Astrocyte (in vitro differentiated cells and primary cell): ENCODE results near the gene MS4A18. TPM values are rescaled to one million over a fixed set of nuclear protein-coding genes. Genes with fewer than 3 reads are reported as not detected.
A peak's percentile ranks its signal among the peaks of the same experiment; 100 is the strongest.

ENCODE experiments used
- DNase-seq: peaks from one replicate; pipeline ENCODE4 v3.0.0-alpha.2; 2010; ENCODE audit warnings: low read depth
- FAIRE-seq: peaks from 2 replicates; lab custom pipeline; 2011; peaks lifted over from hg19 to GRCh38; lab: Jason Lieb, UNC
- H2AFZ ChIP-seq: 2 replicates; pipeline ENCODE4 v1.6.0; 2012; ENCODE audit warnings: low read depth, low read length, inconsistent platforms
- H3K27ac ChIP-seq: 2 replicates; pipeline ENCODE4 v1.5.1; 2011; ENCODE audit warnings: low read depth, low read length, inconsistent platforms
- H3K27me3 ChIP-seq: 2 replicates; pipeline ENCODE4 v1.6.0; 2011; ENCODE audit warnings: low read length, inconsistent platforms; ENCODE audit not compliant: insufficient read depth
- H3K36me3 ChIP-seq: 2 replicates; pipeline ENCODE4 v1.5.1; 2011; ENCODE audit warnings: low read length, inconsistent platforms; ENCODE audit not compliant: insufficient read depth
- H3K4me1 ChIP-seq: 2 replicates; pipeline ENCODE4 v1.5.1; 2011; ENCODE audit warnings: low read length, inconsistent platforms; ENCODE audit not compliant: insufficient read depth
- H3K4me2 ChIP-seq: 2 replicates; pipeline ENCODE4 v1.6.0; 2012; ENCODE audit warnings: low read length, inconsistent platforms
- H3K4me3 ChIP-seq: 2 replicates; pipeline ENCODE4 v1.5.1; 2011; ENCODE audit warnings: low read depth, mild to moderate bottlenecking, low read length, inconsistent platforms; ENCODE audit not compliant: insufficient read depth
- H3K79me2 ChIP-seq: 2 replicates; pipeline ENCODE4 v1.6.0; 2012; ENCODE audit warnings: mild to moderate bottlenecking, low read length, inconsistent platforms; ENCODE audit not compliant: insufficient read depth
- H3K9ac ChIP-seq: 2 replicates; pipeline ENCODE4 v1.6.0; 2012; ENCODE audit warnings: mild to moderate bottlenecking, low read length, inconsistent platforms
- H3K9me3 ChIP-seq: 2 replicates; pipeline ENCODE4 v1.5.1; 2012; ENCODE audit warnings: low read depth, mild to moderate bottlenecking, low read length, inconsistent platforms; ENCODE audit not compliant: insufficient read depth
- H4K20me1 ChIP-seq: 2 replicates; pipeline ENCODE4 v1.6.0; 2012; ENCODE audit warnings: low read length, inconsistent platforms; ENCODE audit not compliant: insufficient read depth
- H3K27ac Mint-ChIP-seq: one replicate; pipeline ENCODE4 v1.8.0; 2021; ENCODE audit warnings: mild to moderate bottlenecking, mixed read lengths; ENCODE audit not compliant: unreplicated experiment
- H3K27me3 Mint-ChIP-seq: one replicate; pipeline ENCODE4 v1.8.0; 2021; ENCODE audit warnings: low read depth, mixed read lengths; ENCODE audit not compliant: unreplicated experiment
- H3K36me3 Mint-ChIP-seq: one replicate; pipeline ENCODE4 v1.8.0; 2021; ENCODE audit warnings: low read depth, mixed read lengths; ENCODE audit not compliant: unreplicated experiment
- H3K4me1 Mint-ChIP-seq: one replicate; pipeline ENCODE4 v1.8.0; 2021; ENCODE audit warnings: low read depth, mixed read lengths; ENCODE audit not compliant: unreplicated experiment
- H3K4me3 Mint-ChIP-seq: one replicate; pipeline ENCODE4 v1.8.0; 2021; ENCODE audit warnings: mild to moderate bottlenecking, moderate library complexity, mixed read lengths; ENCODE audit not compliant: unreplicated experiment
- H3K9me3 Mint-ChIP-seq: one replicate; pipeline ENCODE4 v1.8.0; 2021; ENCODE audit warnings: mild to moderate bottlenecking, mixed read lengths; ENCODE audit not compliant: unreplicated experiment
- EZH2 ChIP-seq: IDR thresholded peaks from 2 replicates; pipeline ENCODE4 v1.6.1; 2012; ENCODE audit warnings: mild to moderate bottlenecking, low read length, inconsistent platforms; ENCODE audit not compliant: insufficient read depth
- total RNA-seq: library from RNA; stranded (reverse); gene quantifications from 2 replicates; pipeline ENCODE4 v1.2.1, GENCODE V29; 2021
- TF ChIP-seq, protein P1 (sequence below): IDR thresholded peaks from 2 replicates; pipeline ENCODE4 v1.5.1; 2011; ENCODE audit warnings: low read depth, mild to moderate bottlenecking, inconsistent platforms, low read length, moderate library complexity; ENCODE audit not compliant: insufficient read depth

Gene MS4A18
- total RNA-seq, 1 donor from 2014 or later = not detected

DNA sequence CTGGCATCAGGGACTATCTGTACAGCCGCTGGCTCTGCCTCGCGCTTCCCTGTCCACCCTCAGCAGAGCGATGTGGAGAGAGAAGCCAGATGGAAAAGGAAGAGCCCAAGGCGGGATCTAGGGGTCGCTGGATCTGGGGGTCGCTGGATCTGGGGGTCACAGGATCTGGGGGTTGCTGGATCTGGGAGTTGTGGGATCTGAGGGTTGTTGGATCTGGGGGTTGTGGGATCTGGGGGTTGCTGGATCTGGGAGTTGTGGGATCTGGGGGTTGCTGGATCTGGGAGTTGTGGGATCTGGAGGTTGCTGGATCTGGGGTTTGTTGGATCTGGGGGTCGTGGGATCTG, 58.6 kb downstream of the MS4A18 start:
- TF ChIP-seq, protein P1, sequence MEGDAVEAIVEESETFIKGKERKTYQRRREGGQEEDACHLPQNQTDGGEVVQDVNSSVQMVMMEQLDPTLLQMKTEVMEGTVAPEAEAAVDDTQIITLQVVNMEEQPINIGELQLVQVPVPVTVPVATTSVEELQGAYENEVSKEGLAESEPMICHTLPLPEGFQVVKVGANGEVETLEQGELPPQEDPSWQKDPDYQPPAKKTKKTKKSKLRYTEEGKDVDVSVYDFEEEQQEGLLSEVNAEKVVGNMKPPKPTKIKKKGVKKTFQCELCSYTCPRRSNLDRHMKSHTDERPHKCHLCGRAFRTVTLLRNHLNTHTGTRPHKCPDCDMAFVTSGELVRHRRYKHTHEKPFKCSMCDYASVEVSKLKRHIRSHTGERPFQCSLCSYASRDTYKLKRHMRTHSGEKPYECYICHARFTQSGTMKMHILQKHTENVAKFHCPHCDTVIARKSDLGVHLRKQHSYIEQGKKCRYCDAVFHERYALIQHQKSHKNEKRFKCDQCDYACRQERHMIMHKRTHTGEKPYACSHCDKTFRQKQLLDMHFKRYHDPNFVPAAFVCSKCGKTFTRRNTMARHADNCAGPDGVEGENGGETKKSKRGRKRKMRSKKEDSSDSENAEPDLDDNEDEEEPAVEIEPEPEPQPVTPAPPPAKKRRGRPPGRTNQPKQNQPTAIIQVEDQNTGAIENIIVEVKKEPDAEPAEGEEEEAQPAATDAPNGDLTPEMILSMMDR = no peak
- no peak for TF ChIP-seq EZH2
- no peaks in the 10 kb centered on the region for H3K36me3 ChIP-seq
- H3K27me3 ChIP-seq = peaks cover 6% of the 10 kb centered on the region
- no peak for FAIRE-seq
- Mint-ChIP-seq H3K4me1 (peaks cover 21% of the 10 kb centered on the region), H3K36me3 (no peaks in the 10 kb centered on the region), H3K4me3 (no peak overlapping the region), H3K9me3 (no peaks in the 10 kb centered on the region), H3K27me3 (no peaks in the 10 kb centered on the region), H3K27ac (no peak overlapping the region)
- H3K27ac ChIP-seq = no peak overlapping the region
- H3K4me3 ChIP-seq = no peak overlapping the region
- H3K4me1 ChIP-seq = peaks cover 19% of the 10 kb centered on the region
- no peaks in the 10 kb centered on the region for H3K9me3 ChIP-seq
- no peak overlapping the region for H2AFZ ChIP-seq
- no peak overlapping the region for H3K4me2 ChIP-seq
- H3K79me2 ChIP-seq = no peaks in the 10 kb centered on the region
- H3K9ac ChIP-seq = no peak overlapping the region
- DNase-seq = no peak
- H4K20me1 ChIP-seq = no peaks in the 10 kb centered on the region

DNA sequence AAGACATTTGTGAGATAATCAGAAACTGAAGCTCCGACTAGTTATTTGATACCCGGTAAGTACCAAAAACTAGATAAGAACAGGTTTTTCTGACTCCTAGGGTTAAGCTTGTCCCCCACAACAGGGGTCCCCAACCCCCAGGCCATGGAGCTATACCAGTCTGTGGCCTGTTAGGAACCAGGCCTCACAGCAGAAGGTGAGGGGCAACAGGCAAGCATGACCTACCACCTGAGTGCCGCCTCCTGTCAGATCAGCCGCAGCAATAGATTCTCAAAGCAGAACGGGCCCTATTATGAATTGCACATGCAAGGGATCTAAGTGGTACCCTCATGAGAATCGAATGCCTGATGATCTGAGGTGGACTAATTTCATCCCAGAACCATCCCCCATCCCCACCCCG, 59.4 kb downstream of the MS4A18 start:
- no peak for FAIRE-seq
- Mint-ChIP-seq H3K4me3 (no peak overlapping the region), H3K27ac (no peak overlapping the region), H3K36me3 (no peaks in the 10 kb centered on the region), H3K9me3 (peaks cover 2% of the 10 kb centered on the region), H3K4me1 (peaks cover 21% of the 10 kb centered on the region), H3K27me3 (no peaks in the 10 kb centered on the region)
- H3K4me1 ChIP-seq = peaks cover 19% of the 10 kb centered on the region
- H3K4me2 ChIP-seq = no peak overlapping the region
- H4K20me1 ChIP-seq = no peaks in the 10 kb centered on the region
- no peaks in the 10 kb centered on the region for H3K9me3 ChIP-seq
- H3K27ac ChIP-seq = no peak overlapping the region
- no peak overlapping the region for H3K9ac ChIP-seq
- H3K79me2 ChIP-seq = no peaks in the 10 kb centered on the region
- no peak for TF ChIP-seq EZH2
- TF ChIP-seq, protein P1 = no peak
- no peaks in the 10 kb centered on the region for H3K36me3 ChIP-seq
- H2AFZ ChIP-seq = no peak overlapping the region
- no peak overlapping the region for H3K4me3 ChIP-seq
- peaks cover 6% of the 10 kb centered on the region for H3K27me3 ChIP-seq
- DNase-seq = no peak

DNA sequence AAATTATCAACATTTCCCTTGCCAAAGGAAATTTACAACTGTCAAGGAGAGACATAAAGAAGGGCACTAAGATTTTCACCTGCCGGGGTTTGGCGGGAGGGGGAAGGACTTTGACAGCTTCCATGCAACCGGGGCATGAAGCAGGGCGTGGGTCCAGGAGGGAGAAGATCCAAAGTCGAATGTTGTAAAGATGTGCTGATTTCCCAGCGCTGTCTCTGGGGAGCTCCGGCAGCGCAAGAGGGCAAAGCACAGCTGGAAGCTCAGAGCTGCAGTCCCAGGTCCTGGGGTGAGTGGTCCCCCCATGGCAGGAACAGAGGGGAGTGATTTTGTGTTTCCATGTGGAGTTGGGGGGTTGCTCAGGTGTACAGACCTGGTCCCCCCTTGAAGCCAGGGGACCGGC, 60.6 kb downstream of the MS4A18 start, which contains the start of gene MS4A10:
Gene MS4A10, plus strand, starts transcription at position 198 of the 400 bp plus-strand sequence. CDS start 5,003 bp downstream, outside the sequence.
- peaks cover 24% of the 10 kb centered on the region for H3K4me1 Mint-ChIP-seq

More for the DNA sequence above, 60.6 kb downstream of the MS4A18 start, which contains the start of gene MS4A10:
- H3K4me2 ChIP-seq = peak within 1 kb of the TSS; percentile 71
- H3K4me3 Mint-ChIP-seq = no peak within 1 kb of the TSS
- no peak within 1 kb of the TSS for H3K4me3 ChIP-seq
- peaks cover 7% of the 10 kb centered on the region for H3K9me3 Mint-ChIP-seq
- FAIRE-seq (no peak), DNase-seq (no peak)
- peak within 1 kb of the TSS; percentile 30 for H2AFZ ChIP-seq
- peaks cover 4% of the 10 kb centered on the region for H3K27me3 Mint-ChIP-seq
- no peaks in the 10 kb centered on the region for H3K9me3 ChIP-seq
- peak within 1 kb of the TSS; percentile 35 for H3K9ac ChIP-seq
- H3K4me1 ChIP-seq = peaks cover 19% of the 10 kb centered on the region
- H3K36me3 Mint-ChIP-seq = peaks cover 1% of the 10 kb centered on the region
- H4K20me1 ChIP-seq = no peaks in the 10 kb centered on the region
- TF ChIP-seq, protein P1 = no peak
- no peak for TF ChIP-seq EZH2
- H3K79me2 ChIP-seq = no peaks in the 10 kb centered on the region
- peak within 1 kb of the TSS; percentile 14 for H3K27ac Mint-ChIP-seq
- no peak within 1 kb of the TSS for H3K27ac ChIP-seq
- no peaks in the 10 kb centered on the region for H3K36me3 ChIP-seq
- peaks cover 6% of the 10 kb centered on the region for H3K27me3 ChIP-seq
